OCI-LY7 (cell line): ENCODE data around the gene LZTS3.

Experiments used
- CTCF ChIP-seq: fragments of 200-600 bp; sonication (generic); conservative IDR thresholded peaks from 2 replicates; pipeline ENCODE4 v1.5.1; 2014; ENCODE audit warnings: mild to moderate bottlenecking, antibody characterized with exemption, low read length, moderate library complexity, mixed read lengths
- EZH2phosphoT487 ChIP-seq: fragments of 200-600 bp; sonication (generic); IDR thresholded peaks from 2 replicates; pipeline ENCODE4 v1.6.1; 2018; ENCODE audit warnings: low read depth, borderline replicate concordance, mild to moderate bottlenecking, mixed run types, antibody characterized with exemption, low read length, moderate library complexity, mixed read lengths

DNA sequence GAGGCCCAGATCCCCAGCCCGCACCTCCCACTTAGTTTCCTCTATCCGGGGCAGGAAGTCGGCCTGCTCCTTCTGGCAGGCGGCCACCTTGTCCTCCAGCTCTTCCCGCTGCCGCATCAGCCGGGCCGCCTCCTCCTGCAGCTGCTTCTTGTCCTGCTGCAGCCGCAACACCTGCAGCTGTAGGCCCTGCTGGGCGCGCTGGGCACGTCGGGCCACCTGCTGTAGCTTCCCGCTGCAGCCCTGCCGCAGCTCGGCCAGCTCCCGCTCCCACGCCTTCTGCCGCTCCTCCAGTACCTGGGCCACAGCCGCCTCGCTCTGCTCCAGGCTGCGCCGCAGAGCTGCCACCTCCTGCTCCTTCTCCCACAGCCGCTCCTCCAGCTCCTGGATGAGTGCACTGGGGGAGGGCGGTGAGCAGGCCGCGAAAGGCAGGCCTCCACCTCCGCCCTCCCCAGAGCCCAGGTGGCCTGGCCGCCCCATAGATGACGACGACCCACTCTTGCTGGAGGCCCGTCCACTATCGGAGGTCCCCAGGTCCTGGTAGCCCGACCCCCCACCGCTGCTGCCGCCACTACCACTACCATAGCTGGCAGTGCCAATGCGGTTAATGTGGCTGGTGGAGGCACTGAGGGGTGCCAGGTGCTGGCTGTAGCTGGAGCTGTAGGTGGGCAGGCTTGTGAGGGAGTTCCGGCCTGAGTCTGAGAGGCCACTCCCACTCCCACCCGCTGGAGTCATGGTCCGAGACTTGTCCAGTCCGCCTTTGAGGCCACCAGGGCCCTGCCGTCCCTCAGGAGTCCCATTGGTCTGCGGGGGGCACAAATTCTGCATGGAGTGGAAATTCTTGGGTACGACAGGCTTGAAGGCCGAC, 7.6 kb downstream of the LZTS3 start:
- TF ChIP-seq CTCF (no peak), EZH2phosphoT487 (no peak)
